Measurements from ENCODE around the gene SCN11A. TPM values are rescaled to one million over a fixed set of nuclear protein-coding genes. Genes with fewer than 3 reads are reported as not detected.

SCN11A gene
- total RNA-seq, 1 experiment from 2014 or later = not detected

GRCh38 chr3:39068556-39068955, 16.8 kb upstream of the SCN11A start:
- POLR2A ChIA-PET = no interaction called here
- H3K27ac Mint-ChIP-seq (ENCODE audit: unreplicated experiment) = no peak overlapping the region
- BruUV-seq (replicated peaks) = no TSS peak
- no peak overlapping the region for H3K4me3 Mint-ChIP-seq (ENCODE audit: unreplicated experiment)
- H3K27me3 Mint-ChIP-seq (ENCODE audit: insufficient read depth, unreplicated experiment) = no peaks in the 10 kb centered on the region
- H3K36me3 Mint-ChIP-seq (ENCODE audit: insufficient read depth, unreplicated experiment) = peaks cover 5% of the 10 kb centered on the region
- no peaks in the 10 kb centered on the region for H3K27me3 ChIP-seq (replicated peaks; ENCODE audit: control insufficient read depth, insufficient read depth, low read length)
- intact Hi-C loops (cut with micrococcal nuclease; ENCODE audit: unreplicated experiment) = no loop called here
- H3K9me3 Mint-ChIP-seq (ENCODE audit: unreplicated experiment) = no peaks in the 10 kb centered on the region
- no peak for DNase-seq
- no peak for TF ChIP-seq CTCF (IDR thresholded peaks at IDR 0.05; ENCODE audit: insufficient read depth in 1 of 2, low read depth in 1 of 2, low read length in 1 of 2, severe bottlenecking in 1 of 2, unreplicated experiment in 1 of 2)
- H3K4me3 ChIP-seq (ENCODE audit: low read depth, low read length) = no peak overlapping the region
- CTCF ChIA-PET = no interaction called here
- H3K4me1 Mint-ChIP-seq (ENCODE audit: low read depth, unreplicated experiment) = no peaks in the 10 kb centered on the region
- no peaks in the 10 kb centered on the region for H3K4me1 ChIP-seq
- peaks cover 2% of the 10 kb centered on the region; the same call in 1 of the 2 replicates for H3K36me3 ChIP-seq (ENCODE audit: control insufficient read depth, insufficient read depth, low read length)
- H3K9me3 ChIP-seq = no peaks in the 10 kb centered on the region

GRCh38 chr3:39067286-39067685, 15.5 kb upstream of the SCN11A start:
- ChIA-PET CTCF (no interaction called here), POLR2A (no interaction called here)
- no peak for TF ChIP-seq CTCF (IDR thresholded peaks at IDR 0.05; ENCODE audit: insufficient read depth in 1 of 2, low read depth in 1 of 2, low read length in 1 of 2, severe bottlenecking in 1 of 2, unreplicated experiment in 1 of 2)
- DNase-seq = no peak
- Mint-ChIP-seq H3K27ac (ENCODE audit: unreplicated experiment) (no peak overlapping the region), H3K36me3 (ENCODE audit: insufficient read depth, unreplicated experiment) (no peaks in the 10 kb centered on the region), H3K9me3 (ENCODE audit: unreplicated experiment) (no peaks in the 10 kb centered on the region), H3K27me3 (ENCODE audit: insufficient read depth, unreplicated experiment) (no peaks in the 10 kb centered on the region), H3K4me3 (ENCODE audit: unreplicated experiment) (no peak overlapping the region), H3K4me1 (ENCODE audit: low read depth, unreplicated experiment) (peaks cover 4% of the 10 kb centered on the region)
- peaks cover under 1% of the 10 kb centered on the region; the same call in 1 of the 2 replicates for H3K36me3 ChIP-seq (ENCODE audit: control insufficient read depth, insufficient read depth, low read length)
- no peaks in the 10 kb centered on the region for H3K9me3 ChIP-seq
- H3K4me1 ChIP-seq = no peaks in the 10 kb centered on the region
- H3K27me3 ChIP-seq (replicated peaks; ENCODE audit: control insufficient read depth, insufficient read depth, low read length) = no peaks in the 10 kb centered on the region
- H3K4me3 ChIP-seq (ENCODE audit: low read depth, low read length) = no peak overlapping the region
- BruUV-seq (replicated peaks) = no TSS peak
- intact Hi-C loops (cut with micrococcal nuclease; ENCODE audit: unreplicated experiment) = no loop called here

- POLR2A ChIA-PET = no interaction called here
Measured at GRCh38 chr3:39065197-39065596, 13.5 kb upstream of the SCN11A start.

More at GRCh38 chr3:39065197-39065596, 13.5 kb upstream of the SCN11A start:
- Histone ChIP-seq H3K27me3 (replicated peaks; ENCODE audit: control insufficient read depth, insufficient read depth, low read length) (no peaks in the 10 kb centered on the region), H3K36me3 (ENCODE audit: control insufficient read depth, insufficient read depth, low read length) (no peaks in the 10 kb centered on the region), H3K4me1 (no peaks in the 10 kb centered on the region; the same call in 1 of the 2 replicates), H3K4me3 (ENCODE audit: low read depth, low read length) (no peak overlapping the region), H3K9me3 (no peaks in the 10 kb centered on the region)
- no peak overlapping the region for H3K4me3 Mint-ChIP-seq (ENCODE audit: unreplicated experiment)
- peak; percentile 42 to 59 for TF ChIP-seq CTCF (IDR thresholded peaks at IDR 0.05; ENCODE audit: insufficient read depth in 1 of 2, low read depth in 1 of 2, low read length in 1 of 2, severe bottlenecking in 1 of 2, unreplicated experiment in 1 of 2)
- DNase-seq = peak in 1 of 2 experiments; percentile 41
- no peaks in the 10 kb centered on the region for H3K27me3 Mint-ChIP-seq (ENCODE audit: insufficient read depth, unreplicated experiment)
- H3K27ac Mint-ChIP-seq (ENCODE audit: unreplicated experiment) = no peak overlapping the region
- BruUV-seq (replicated peaks) = no TSS peak
- intact Hi-C loops (cut with micrococcal nuclease; ENCODE audit: unreplicated experiment) = loop anchor here (1.0 kb wide), 2 partner anchors 34 to 44 kb away; no protein-coding TSS in a partner anchor
- no peaks in the 10 kb centered on the region for H3K9me3 Mint-ChIP-seq (ENCODE audit: unreplicated experiment)
- peaks cover 5% of the 10 kb centered on the region for H3K36me3 Mint-ChIP-seq (ENCODE audit: insufficient read depth, unreplicated experiment)
- CTCF ChIA-PET = no interaction called here
- H3K4me1 Mint-ChIP-seq (ENCODE audit: low read depth, unreplicated experiment) = peaks cover 13% of the 10 kb centered on the region
